DMS114 treated with DMSO at 0.1 percent for 48 hours (cell line): Measurements from ENCODE around the gene BAX.

Experiments used
- DNase-seq: peaks from one replicate; lab custom pipeline; 2025; ENCODE audit not compliant: unreplicated experiment; lab: John Stamatoyannopoulos, UW

Gene BAX

DNA sequence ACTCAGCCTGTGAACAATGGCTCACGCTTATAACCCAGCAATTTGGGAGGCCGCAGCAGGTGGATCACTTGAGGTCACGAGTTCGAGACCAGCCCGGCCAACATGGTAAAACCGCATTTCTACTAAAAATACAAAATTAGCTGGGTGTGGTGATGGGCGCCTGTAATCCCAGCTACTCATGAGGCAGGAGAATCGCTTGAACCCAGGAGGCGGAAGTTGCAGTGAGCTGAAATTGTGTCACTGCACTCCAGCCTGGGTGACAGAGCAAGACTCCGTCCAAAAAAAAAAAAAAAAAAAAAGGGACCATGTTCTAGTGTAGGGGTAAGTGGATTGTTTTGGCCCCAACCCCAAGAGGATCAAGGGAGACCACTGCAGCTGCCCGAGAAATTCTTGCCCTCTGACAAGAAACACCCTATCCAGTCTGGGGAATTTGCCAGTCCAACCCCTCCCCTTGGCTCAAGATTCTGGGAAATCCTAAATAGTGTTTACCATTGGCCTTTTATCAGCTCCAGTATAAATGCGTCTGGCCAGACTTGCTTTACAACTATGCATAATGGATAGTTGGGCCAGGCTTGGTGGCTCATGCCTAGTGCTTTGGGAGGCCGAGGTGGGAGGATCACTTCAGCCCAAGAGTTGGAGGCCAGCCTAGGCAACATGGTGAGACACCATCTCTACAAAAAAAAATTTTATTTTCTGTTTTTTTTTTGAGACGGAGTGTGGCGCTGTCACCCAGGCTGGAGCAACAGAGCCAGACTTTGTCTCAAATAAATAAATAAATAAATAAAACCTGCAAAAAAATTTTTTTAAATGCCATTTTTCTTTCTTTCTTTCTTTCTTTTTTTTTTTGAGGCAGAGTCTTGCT is 26.3 kb upstream of the BAX start:
- no peak for DNase-seq

DNA sequence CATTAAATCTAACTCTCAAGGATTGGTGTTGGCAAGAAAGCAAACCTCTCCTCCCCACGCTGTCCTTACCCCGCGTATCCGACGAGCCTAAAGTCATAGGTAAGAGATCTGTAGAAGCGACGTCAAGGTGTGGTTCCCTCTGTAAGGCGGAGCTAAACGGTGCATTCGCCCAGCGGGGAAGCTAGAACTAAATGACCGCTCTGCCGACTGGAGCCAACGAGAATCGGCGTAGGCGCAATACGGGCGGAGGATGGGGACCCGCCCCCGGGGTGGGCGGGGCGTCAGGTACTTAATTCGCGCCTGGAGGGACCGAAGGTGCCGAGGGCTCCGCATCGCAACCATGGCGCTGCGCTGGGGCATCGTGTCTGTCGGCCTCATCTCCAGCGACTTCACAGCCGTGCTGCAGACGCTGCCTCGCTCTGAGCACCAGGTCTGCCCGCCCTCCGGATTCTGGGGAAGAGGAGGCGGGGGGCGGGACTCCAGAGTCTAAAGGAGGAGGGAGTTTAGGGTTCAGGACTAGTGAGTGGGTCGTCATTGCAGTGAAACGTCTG is 21.2 kb upstream of the BAX start, which contains the start of gene DHDH:
Gene DHDH, plus strand, starts transcription at position 318 of the 551 bp plus-strand sequence. Its CDS starts 23 bp downstream, at position 341.
- DNase-seq, result peak; percentile 65

DNA sequence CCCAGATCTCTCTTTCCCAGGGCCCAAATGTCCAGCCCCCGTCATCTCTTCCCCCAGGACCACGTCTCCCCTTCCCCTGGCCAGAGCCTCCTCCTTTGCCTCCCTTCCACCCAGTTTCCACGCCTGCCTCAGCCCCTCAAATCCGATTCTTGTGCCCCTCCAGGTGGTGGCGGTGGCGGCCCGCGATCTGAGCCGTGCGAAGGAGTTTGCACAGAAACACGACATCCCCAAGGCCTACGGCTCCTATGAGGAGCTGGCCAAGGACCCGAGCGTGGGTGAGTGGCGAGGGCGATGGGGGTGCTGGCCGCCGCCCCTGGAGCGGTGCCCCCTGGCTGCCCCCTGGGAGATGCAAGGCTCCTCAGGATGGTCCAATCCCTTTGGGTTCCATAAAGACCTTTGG is 19.8 kb upstream of the BAX start:
- no peak for DNase-seq

DNA sequence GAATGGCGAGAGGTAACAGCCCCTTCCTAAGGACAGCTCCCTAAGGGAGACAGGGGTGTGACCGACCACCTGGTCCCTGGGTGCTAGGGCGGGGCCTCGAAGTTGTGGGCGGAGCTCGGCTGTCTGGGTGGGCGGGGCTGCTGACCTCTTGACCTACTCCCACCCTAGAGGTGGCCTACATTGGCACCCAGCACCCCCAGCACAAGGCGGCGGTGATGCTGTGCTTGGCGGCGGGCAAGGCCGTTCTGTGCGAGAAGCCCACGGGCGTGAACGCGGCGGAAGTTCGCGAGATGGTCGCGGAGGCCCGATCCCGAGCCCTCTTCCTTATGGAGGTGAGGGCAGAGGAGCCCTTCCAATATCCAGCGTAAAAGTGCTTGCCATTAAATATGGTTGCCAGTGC is 18.8 kb upstream of the BAX start:
- DNase-seq, result no peak

DNA sequence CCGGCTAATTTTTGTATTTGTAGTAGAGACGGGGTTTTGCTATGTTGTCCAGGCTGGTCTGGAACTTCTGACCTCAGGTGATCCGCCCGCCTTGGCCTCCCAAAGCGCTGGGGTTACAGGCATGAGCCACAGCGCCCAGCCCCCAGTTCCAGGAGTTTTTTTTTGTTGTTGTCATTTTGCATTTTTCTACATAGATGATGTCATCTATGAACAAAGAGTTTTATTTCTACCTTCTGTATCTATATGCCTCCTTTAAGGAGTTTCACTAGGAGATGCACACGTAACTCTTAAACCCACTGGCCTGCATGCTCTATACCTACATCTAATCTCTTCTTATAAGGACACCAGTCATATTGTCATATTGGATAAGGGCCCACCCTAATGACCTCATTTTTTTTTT is 16.4 kb upstream of the BAX start:
- no peak for DNase-seq

DNA sequence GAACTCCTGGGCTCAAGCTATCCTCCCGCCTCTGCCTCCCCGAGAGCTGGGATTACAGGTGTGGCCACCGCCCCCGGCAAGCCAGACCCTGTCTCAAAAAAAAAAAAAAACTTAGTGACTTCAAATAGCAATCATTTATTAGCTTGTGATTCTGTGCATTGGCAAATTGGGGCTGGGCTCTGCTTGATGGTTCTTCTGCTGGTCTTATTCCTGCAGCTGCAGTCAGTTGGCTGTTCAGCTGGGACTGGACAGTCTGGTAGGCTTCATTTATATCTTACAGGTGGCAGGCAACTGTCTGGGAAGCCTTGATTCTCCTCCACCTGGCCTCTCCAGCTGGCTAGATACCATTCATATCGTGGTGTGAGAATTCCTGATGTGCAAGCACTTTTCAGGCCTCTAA is 13.8 kb upstream of the BAX start:
- DNase-seq, result no peak

DNA sequence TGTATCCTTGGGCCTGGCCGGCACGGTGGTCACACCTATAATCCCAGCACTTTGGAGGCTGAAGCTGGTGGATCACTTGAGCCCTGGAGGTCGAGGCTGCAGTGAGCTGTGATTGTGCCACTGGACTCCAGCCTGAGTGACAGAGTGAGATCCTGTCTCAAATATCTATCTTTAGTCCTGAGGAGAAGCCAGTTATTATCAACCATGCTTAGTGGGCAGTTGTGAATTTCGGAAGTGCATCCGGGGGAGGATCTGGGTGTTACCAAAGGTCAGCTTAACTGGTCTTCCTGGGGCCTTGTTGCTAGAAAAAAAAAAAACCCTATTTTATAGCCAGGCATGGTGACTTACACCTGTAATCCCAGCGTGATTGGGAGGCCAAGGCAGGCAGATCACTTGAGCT is 11.6 kb upstream of the BAX start:
- no peak for DNase-seq

DNA sequence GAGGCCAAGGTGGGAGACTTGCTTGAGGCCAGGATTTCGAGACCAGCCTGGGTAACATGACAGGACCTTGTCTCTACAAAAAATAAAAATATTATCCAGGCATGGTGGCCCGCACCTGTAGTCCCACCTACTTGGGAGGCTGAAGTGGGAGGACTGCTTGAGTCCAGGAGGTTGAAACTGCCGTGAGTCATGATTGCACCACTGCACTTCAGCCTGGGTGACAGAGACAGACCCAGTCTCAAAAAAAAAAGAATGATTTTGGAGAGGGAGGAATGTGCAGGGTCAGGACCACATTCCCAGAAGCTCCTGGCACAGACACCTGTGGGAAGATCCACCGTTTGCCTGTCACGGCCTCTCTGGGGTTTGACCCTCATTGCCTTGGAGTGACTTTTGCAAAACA is 9.3 kb upstream of the BAX start:
- no peak for DNase-seq

DNA sequence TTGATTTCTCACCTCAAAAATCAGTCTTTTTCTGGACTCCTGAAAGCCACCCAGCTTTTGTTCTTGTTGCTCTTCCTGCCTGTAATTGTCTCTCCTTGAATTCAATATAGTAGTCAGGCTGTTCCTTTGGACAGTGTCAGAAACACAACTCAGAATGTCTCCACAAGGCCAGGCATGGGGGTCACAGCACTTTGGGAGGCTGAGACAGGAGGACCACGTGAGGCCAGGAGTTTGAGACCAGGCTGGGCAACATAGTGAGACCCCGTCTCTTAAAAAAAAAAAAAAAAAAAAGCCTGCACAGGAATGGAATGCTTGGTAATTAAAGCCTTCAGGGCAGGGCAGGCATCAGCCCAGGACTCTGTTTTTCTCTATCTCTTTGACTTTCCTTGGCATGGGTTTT is 8.9 kb upstream of the BAX start:
- DNase-seq, result no peak

DNA sequence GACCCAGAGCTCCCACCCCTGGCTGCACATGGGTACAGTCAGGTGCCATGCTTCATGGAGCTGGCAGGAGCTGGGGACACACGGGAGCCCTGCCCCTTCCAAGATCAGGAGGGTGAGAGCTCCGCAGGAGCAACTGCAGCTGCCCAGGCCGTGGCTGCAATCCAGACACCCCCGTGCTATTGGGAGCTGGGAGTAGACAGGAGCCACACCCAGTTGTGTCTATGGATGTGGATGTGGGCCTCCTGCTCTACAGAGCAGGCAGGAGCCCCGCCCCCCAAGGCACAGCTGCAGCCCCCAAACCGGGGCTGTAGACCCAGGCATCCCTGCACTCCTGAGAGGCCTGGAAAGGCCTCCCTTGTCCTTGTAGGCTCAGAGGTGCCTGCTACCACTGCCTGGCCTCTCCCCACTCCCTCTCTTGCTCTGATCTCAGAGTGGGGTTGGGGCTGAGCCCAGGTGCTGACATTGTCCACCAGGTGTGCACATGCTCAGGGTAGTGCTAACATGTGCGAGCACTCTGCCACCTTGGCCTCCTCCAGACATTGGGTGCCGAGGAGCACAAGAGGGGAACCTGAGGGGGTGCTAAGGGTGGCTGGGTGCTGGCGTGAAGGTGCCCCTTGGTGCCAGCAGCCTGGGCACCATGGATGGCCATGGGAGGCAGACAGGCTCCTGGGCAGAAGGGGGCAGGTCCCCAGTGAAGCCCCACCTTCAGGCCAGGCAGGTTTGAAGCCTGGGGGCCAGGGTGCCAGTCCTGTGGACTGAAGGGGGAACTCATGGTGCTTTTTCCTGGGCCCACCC is 8.0 kb upstream of the BAX start:
- no peak for DNase-seq

DNA sequence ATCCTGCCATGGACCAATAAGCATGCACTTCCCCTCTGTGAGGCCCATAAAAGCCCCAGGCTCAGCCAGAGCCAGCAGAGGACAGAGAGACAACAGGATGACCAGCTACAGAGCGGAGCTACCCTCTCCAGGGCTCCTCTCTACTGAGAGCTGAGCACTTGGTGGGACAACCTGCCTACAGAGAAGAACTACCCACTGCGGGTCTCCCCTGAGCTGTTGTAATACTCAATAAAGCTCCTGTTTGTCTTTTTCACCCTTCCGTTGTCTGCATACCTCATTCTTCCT is 7.5 kb upstream of the BAX start:
- no peak for DNase-seq

DNA sequence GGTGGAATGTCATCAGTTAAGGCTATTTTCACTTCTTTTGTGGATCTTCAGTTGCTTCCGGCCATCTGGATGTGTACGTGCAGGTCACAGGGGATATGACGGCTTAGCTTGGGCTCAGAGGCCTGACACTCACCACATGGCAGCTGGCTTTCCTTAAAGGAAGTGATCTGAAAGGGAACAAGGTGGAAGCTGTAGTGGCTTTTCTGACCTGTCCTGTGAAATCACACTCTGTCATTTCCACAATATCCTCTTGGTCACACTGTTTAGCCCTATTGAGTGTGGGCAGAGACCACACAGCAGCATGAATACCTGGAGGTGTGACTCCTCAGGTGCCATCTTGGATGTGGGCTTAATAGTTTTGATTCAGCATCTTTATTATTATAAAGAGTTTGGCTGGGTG is 4.5 kb upstream of the BAX start:
- no peak for DNase-seq

DNA sequence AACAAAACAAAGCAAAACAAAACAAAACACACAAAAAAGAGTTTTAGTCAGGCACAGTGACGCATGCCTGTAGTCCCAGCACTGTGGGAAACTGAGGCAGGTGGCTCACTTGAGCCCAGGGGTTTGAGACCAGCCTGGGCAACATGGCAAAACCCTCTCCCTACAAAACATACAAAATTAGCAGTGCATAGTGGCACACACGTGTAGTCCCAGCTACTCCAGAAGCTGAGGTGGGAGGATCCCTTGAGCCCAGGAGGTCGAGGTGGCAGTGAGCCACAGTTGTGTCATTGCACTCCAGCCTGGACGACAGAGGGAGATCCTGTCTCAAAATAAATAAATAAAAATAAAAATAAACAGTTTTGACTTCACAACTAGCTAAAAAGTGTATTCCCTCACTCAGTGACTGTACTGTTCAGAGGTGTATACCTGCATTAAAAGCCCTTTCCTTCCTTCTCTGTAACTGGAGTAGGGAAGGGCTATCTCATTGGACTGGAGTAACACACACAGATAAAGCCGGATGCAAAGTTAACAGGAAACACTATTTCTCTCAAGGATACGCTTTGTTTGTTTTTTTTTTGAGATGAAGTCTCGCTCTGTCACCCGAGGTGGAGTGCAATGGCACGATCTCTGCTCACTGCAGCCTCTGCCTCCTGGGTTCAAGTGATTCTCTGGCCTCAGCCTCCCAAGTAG is 3.7 kb upstream of the BAX start:
- DNase-seq, result no peak

DNA sequence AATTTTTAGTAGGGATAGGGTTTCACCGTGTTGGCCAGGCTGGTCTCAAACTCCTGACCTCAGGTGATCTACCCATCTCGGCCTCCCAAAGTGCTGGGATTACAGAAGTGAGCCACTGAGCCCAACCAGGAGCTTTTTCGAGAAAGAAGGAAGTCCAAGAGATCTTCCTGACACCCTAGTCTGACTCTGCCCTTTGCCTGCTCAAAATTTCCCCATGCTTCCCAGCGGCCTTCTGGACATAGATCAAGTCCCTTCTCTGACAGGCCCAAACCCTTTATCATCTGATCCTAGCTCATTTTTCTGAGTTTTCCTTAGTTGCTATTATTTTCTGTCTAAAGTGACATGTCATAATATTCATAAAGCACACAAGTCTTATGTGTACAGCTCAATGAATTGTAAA is 1.5 kb upstream of the BAX start:
- no peak for DNase-seq

DNA sequence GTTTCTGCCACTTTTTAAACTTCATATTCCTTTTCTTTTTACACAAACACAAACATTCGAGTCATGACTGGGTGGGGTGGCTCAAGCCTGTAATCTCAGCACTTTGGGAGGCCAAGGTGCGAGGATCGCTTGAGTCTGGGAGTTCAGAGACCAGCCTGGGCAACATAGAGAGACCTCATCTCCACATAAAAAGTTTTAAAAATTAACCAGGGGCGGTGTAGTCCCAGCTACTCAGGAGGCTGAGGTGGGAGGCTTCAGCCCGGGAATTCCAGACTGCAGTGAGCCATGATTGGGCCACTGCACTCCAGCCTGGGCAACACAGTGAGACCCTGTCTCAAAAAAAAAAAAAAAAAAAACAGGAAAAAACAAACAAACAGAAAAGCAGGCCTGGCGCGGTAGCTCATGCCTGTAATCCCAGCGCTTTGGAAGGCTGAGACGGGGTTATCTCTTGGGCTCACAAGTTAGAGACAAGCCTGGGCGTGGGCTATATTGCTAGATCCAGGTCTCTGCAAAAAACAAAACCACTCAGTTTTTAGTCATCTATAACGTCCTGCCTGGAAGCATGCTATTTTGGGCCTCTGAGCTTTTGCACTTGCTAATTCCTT is 583 bp upstream of the BAX start:
- no peak for DNase-seq

DNA sequence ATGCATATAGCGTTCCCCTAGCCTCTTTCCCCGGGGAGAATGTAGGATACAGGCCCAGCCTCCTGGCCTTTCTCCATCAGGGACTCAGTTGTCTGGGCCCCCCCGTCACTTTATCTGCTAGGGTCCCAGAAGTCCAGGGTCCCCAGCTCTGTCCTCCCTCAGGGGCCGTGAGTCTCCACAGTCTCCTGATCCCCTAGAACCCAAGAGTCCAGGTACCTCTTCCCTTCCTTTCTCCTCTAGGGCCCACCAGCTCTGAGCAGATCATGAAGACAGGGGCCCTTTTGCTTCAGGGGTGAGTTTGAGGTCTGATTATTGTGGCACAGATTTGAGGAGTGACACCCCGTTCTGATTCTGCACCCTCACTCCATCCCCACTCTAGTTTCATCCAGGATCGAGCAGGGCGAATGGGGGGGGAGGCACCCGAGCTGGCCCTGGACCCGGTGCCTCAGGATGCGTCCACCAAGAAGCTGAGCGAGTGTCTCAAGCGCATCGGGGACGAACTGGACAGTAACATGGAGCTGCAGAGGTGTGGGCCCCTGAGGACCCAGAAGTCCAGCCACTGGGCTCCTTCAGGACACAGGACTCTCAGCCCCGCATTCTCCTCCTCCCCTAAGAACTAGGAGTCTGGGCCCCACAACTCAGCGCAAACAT is 758 bp downstream of the BAX start:
- no peak for DNase-seq

DNA sequence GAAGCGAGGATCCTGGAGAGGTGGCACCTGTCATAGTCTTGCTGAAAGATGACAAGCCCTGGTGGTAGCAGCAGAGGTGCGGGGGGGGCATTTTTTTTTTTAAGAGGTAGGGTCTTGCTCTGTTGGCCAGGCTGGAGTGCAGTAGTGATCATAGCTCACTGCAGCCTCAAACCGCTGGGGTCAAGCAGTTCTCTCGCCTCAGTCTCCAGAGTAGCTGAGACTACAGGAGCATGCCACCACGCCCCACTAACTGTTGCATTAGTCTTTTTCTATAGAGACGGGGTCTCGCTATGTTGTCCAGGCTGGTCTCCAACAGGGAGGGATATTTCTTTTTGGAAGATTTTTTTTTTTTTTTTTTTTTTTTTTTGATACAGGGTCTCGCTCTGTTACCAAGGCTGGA is 3.3 kb downstream of the BAX start:
- DNase-seq, result no peak

DNA sequence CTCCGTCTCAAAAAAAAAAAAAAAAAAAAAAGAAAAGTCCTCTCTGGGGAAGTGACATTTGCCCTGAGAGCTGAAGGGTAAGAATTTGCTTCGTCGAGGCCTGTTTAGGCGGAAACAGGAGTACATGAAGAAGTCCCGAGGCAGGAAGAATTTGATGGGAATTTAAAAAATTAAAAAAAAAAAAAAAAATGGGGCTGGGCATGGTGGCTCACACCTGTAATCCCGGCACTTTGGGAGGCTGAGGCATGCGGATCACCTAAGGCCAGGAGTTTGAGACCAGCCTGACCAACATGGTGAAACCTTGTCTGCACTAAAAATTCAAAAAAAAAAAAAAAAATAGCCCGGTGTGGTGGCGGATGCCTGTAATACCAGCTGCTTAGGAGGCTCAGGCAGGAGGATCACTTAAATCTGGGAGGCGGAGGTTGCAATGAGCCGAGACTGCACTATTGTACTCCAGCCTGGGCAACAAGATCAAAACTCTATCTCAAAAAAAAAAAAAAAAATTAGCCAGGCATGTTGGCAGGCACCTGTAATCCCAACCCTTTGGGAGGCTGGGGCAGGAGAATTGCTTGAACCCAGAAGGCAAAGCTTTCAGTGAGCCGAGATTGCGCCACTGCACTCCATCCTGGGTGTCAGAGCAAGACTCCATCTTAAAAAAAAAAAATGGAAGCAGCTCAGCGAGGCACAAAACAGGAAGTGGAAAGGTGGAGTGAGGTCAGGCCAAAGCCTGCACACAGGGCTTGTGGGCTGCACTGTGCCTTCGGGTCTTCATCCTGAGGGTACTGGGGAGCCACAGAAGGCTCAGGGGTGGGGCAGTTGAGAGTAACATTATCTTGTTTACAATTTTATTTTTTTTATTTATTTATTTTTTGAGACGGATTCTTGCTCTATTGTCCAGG is 4.9 kb downstream of the BAX start:
- no peak for DNase-seq

DNA sequence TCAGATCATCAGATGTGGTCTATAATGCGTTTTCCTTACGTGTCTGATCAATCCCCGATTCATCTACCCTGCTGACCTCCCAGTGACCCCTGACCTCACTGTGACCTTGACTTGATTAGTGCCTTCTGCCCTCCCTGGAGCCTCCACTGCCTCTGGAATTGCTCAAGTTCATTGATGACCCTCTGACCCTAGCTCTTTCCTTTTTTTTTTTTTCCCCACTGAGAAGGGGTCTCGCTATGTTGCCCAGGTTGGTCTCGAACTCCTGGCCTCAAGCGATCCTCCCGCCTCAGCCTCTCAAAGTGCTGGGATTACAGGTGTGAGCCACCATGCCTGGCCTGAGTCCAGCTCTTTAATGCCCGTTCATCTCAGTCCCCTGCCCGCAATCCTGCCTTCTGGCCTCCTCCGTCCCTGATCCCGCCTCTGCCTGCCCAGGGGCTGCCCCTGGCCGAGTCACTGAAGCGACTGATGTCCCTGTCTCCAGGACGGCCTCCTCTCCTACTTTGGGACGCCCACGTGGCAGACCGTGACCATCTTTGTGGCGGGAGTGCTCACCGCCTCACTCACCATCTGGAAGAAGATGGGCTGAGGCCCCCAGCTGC is 6.5 kb downstream of the BAX start:
- DNase-seq, result no peak
